ENCODE results near the gene CHIC2.
A peak's percentile ranks its signal among the peaks of the same experiment; 100 is the strongest.

CHIC2 gene

GRCh38 chr4:54092405-54093323, 28.3 kb upstream of the CHIC2 start:
- DNase-seq: no peak

- DNase-seq: peak; percentile 70
Observed at GRCh38 chr4:54091637-54092404, 27.4 kb upstream of the CHIC2 start.

- DNase-seq: no peak
Observed at GRCh38 chr4:54090804-54091623, 26.6 kb upstream of the CHIC2 start.

GRCh38 chr4:54090404-54090803, 26.0 kb upstream of the CHIC2 start:
- DNase-seq: no peak

- DNase-seq: no peak
Observed at GRCh38 chr4:54089875-54090274, 25.5 kb upstream of the CHIC2 start.

- DNase-seq: peak; percentile 87
Observed at GRCh38 chr4:54085284-54085683, 20.9 kb upstream of the CHIC2 start.

GRCh38 chr4:54082168-54082567, 17.8 kb upstream of the CHIC2 start:
- DNase-seq: peak; percentile 99

- peak; percentile 48 for DNase-seq
Observed at GRCh38 chr4:54077812-54078211, 13.4 kb upstream of the CHIC2 start.

- DNase-seq: peak; percentile 32
Observed at GRCh38 chr4:54076673-54077072, 12.3 kb upstream of the CHIC2 start.

- no peak for DNase-seq
Observed at GRCh38 chr4:54074381-54074780, 10.0 kb upstream of the CHIC2 start.

- peak; percentile 70 for DNase-seq
Observed at GRCh38 chr4:54073271-54073880, 9.0 kb upstream of the CHIC2 start.

GRCh38 chr4:54067166-54067565, 2.8 kb upstream of the CHIC2 start:
- peak; percentile 73 for DNase-seq

- no peak for DNase-seq
Observed at GRCh38 chr4:54066718-54067129, 2.3 kb upstream of the CHIC2 start.

- DNase-seq: no peak
Observed at GRCh38 chr4:54066088-54066415, 1.6 kb upstream of the CHIC2 start.

- no peak for DNase-seq
Observed at GRCh38 chr4:54065282-54066087, 1.1 kb upstream of the CHIC2 start.

GRCh38 chr4:54063737-54064316, 578 bp downstream of the CHIC2 start:
- DNase-seq: no peak

GRCh38 chr4:54063229-54063628, 1.2 kb downstream of the CHIC2 start:
- peak; percentile 58 for DNase-seq

GRCh38 chr4:54062392-54062791, 2.0 kb downstream of the CHIC2 start:
- DNase-seq: no peak

- DNase-seq: no peak
Observed at GRCh38 chr4:54061873-54062272, 2.5 kb downstream of the CHIC2 start.

- DNase-seq: no peak
Observed at GRCh38 chr4:54061067-54061466, 3.3 kb downstream of the CHIC2 start.

- no peak for DNase-seq
Observed at GRCh38 chr4:54060116-54060515, 4.3 kb downstream of the CHIC2 start.
